Activated gamma-delta T cell treated with anti-CD3 and anti-CD28 coated beads, Interleukin-2, amount 50 U/mL, for 16 hours (primary cell): ENCODE data around the gene PDE9A.

Experiments
- DNase-seq: peaks from one replicate; pipeline ENCODE4 v3.0.0-alpha.2; 2020; ENCODE audit warnings: low read depth

Gene PDE9A

DNA sequence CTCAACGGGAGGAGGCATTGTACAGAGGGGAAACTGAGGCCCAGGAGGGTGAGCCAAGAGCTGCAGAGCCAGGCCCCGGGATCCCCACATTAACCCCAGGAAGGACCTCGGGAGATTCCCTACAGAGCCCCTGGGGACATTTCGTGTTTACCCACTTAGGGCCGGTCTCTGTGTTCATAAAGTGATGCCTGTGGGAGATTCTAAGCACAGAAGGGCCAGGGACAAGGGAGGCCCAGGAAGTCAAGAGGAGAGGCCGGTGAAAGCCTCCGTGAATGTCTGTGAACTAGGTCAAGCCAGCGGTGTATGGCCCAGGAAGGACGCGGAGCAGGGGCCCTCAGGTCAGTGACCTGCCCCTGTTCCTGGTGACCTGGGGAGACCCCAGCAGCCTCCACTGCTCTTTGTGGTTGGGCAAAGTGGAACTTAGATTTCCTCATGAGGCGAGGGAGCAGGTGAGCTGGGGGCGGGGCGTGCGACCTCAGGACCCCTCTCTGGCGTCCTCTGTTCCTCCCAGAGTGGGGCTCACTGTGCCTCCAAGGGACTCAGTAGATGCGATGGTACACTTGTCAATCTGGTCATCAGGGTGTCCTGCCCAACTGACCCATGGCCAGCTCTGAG is 34.9 kb downstream of the PDE9A start:
- no peak for DNase-seq

DNA sequence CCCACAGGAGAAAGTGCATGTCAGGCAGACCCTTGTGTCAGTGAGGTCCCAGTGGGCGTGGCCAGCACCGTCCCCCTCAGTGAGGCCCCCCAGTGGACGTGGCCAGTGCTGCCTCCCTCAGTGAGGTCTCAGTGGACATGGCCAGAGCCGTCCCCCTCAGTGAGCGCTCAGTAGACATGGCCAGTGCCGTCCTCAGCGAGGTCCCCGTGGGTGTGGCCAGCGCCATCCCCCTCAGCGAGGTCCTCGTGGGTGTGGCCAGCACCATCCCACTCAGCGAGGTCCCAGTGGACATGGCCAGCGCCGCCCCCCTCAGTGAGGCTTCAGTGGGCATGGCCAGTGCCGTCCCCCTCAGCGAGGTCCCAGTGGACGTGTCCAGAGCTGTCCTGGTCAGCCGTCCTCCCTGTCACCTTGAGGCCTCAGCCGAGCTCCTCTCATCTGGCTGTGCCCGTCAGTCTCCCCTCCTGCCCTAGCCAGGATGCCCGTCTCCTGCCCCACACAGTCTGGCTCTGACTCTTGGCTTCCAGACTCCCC is 35.5 kb downstream of the PDE9A start:
- no peak for DNase-seq

DNA sequence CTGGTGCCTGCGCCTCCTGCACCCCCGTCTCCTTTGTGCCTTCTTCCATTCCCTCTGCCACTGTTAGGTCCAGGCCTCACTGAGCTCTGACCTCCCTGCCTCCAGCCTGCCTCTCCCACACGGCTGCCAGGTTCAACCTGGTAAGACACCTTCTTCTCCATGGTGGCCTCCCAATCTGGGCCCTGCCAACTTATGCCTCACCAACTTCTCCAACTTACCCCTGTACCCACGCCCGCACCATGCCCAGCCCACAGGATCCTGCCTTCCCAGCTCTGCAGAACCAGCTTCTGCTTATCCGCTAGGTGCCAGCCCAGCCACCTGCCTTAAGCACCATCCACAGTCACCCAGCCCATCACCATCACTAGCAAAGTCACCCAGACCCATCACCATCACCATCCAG is 37.2 kb downstream of the PDE9A start:
- DNase-seq, result no peak

- no peak for DNase-seq
These were observed 38.6 kb downstream of the PDE9A start for GRCh38 chr21:42691901-42692559.

DNA sequence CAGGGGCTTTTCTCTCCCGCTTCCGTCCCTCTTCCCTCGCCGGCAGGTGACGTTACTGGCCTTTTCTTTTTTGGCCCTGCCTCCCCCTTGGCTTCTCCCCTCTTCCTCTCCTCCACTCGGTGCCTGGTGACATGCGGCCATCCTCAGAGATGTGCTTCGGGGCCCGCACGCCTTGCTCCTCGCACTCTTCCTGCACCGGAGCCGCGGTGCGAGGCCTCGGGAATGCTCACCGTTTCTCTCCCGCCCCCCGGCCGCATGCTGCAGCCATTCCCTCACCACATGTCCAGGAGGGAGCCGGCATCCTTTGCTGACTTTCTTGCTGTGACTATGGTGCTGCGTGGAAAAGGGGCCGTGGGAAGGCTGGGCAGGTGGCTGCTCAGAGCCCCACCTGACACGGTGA is 39.3 kb downstream of the PDE9A start:
- no peak for DNase-seq

DNA sequence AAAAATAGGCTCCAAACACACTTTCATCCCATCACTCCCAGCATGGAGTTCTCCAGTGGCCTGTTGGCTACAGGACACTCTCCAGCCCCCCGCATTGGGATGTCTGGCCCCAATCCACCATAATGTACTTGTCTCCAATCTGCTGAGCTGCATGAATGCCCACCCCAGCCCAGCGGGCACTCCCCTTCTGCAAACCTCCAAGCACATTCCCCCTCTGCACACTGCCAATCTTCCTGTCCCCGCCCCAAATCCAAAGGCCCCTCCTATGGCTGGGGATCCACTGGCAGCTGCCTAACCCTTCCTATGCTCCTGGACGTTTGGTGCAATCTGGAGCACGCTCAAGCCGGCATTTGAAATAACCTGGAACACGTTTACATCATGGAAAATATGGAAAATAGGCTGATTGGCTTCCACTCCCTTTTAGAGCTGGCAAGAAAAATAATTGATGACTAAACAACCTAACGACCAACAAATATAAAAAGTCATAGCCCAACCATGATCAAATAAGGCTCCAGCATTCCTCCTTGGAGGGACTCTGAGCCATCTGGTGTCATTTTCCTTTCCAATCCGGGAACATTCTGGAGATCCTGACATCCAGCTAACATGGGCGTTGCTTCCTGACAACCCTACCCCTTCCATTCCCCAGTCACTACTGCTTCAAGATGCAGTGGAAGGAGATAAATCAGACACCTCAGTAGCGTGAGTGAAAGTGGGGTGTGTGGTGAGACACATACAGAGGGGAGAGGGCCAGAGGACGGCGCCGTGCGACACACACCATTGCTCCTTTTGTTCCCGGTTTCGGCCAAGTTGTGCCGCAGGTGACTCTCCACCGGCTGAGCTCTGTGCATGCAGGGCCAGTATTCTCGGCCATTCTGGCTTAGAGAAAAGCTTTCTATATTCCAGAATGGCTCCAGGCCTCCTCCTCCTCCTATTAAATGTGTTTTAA is 41.6 kb downstream of the PDE9A start:
- no peak for DNase-seq

- DNase-seq, result no peak
These were observed 42.4 kb downstream of the PDE9A start for GRCh38 chr21:42695697-42696380.

GRCh38 chr21:42696501-42697040 is 43.1 kb downstream of the PDE9A start:
- DNase-seq, result no peak

- DNase-seq, result no peak
These were observed 45.3 kb downstream of the PDE9A start for GRCh38 chr21:42698733-42699132.

DNA sequence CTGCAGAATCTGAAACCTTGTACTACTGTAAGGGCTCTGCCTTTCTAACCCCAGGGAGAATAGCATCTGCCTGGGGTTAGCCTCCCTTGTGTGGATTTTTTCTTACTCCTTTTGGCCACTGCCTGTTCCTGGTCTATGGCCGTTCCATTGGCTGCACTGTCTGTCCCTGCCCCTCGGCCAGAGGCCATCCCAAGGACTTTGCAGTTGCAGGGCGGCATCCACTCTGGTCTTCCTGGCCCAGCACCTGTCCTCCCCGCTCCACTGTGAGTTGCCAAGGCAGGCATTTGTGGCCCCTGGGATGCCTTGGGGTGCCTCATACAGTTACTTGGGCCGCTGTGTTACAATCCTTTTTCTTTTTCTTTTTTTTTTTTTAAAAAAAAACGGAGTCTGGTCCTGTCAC is 45.8 kb downstream of the PDE9A start:
- DNase-seq, result no peak

- DNase-seq, result no peak
These were observed 48.5 kb downstream of the PDE9A start for GRCh38 chr21:42701706-42702456.

DNA sequence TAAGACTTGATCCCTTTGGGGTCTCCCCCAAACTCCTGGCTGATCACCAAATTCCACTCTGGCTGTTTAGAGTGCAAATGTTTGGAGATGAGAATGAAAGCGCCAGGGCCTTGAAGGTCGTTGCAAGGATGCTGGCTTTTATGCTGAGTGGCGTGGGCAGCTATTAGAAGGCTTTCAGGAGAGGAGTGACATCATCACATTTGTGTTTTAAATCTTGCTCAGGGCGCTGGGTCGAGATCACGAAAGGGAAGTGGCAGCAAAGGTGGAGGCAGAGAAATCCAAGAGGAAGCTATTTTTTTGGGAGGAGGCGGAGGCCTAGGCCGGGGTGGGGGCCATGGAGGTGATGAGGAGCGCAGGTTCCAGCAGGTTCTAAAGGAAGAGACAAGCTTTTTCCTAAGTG is 49.3 kb downstream of the PDE9A start:
- no peak for DNase-seq

- DNase-seq, result no peak
These were observed 49.9 kb downstream of the PDE9A start for GRCh38 chr21:42703136-42703908.

DNA sequence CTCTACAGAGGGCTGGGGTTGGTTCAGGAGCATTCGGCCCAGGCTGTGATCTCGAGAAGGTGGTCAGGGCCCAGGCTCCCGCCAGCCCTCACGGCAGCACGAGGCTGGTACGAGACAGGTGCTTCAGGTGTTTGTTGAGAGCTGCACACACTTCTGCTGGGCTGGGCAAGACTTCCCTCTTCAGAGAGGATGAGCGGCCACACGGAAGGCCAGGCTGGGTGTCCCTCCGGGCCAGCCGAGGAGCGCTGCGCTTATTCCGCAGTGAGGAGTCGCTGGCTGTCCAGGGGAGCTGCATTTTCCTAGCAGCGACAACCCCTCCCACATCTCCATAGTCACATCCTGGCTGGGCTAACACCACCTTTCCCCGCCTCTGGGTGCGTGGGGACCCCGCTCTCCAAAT is 50.5 kb downstream of the PDE9A start:
- no peak for DNase-seq

GRCh38 chr21:42704861-42705260 is 51.4 kb downstream of the PDE9A start:
- no peak for DNase-seq

DNA sequence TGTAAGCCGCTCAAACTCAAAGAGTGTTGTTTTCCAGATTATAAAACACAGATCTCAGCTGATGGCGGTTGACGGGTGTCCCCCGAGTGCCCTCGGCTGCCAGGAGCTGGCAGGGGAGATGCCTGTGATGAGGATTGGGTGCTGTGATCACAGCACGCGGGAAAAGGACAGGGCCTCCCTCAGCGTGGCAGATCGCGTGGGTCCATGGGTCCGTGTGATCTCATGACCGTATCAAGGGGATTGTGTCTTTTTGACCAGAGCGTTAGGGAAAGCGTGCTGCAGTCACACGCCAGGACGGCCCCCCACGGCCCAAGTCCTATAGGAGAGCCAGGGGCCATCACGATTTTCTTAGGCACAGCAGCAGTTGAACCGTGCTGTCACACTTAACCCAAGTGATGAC is 51.9 kb downstream of the PDE9A start:
- no peak for DNase-seq

DNA sequence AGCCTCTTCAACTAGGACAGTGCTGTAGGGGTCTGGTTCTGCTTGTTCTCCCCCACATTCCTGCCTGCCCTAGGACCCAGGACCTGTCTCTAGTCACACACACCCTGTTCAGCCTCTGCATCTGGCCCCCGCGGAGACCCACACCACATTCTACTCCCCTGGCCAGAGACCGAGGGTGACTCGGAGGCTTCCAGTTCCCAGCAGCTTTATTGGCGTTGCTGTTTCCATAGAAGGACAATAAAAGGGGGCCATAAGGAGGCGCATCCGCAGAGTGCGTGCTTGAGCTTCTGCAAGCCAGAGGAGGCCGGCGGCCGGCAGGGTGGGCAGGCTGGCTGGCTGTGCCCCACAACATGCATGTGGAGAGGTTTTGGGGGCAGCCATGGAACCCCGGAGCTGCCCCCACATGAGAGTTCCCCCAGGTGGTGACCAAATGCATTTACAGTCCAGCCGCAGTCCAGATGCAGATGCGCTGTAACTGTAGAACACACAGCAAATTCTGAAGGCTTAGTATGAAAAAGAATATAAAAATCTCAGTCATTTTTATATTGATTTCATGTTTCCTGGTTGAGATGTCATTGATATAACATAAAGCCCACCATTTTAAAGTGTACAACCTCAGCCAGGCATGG is 52.4 kb downstream of the PDE9A start:
- DNase-seq, result no peak

- DNase-seq, result no peak
These were observed 53.3 kb downstream of the PDE9A start for GRCh38 chr21:42706765-42707164.

DNA sequence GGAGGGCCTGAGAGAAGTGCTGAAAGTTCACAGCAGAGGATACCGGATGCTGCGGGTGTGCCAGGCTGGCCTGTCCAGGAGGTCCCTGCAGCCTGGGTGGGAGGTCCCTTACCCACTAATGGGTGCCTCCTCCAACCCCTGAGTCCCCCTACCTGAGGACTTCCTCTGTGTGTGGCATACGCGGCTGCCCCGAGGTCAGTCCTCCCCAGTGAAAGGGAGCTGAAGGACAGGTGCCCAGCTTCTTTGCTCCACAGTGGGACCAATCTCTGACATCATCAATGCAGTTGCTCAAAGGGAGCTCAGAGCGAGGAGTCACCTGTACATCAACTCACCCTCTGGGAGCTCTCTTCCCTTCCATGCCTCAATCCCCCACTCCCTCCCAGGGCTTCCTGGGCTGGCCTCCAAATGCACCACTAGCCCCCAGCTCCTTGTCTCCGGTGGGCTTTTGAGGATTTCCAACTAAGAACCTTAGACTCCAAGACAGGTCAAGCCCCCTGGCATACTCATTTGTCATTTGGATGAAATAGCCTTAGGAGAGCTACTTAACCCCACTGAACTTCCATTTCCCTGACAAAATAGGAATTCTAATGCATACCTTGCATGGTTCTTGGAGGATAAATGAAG is 53.9 kb downstream of the PDE9A start:
- DNase-seq, result no peak
